GM18951 (cell line): ENCODE measurements around the gene BTBD1.
A peak's percentile ranks its signal among the peaks of the same experiment; 100 is the strongest.

ENCODE experiments used
- POLR2A ChIP-seq: IDR thresholded peaks from 4 replicates; pipeline ENCODE4 v1.6.1; 2011; ENCODE audit warnings: mild to moderate bottlenecking; ENCODE audit not compliant: insufficient read length, insufficient read depth; ENCODE audit errors: extremely low read depth
- in situ Hi-C: fragments of 300-500 bp; cut with MboI; formaldehyde crosslinking; loops from one replicate; pipeline ENCODE4 v1.12.0; 2022; ENCODE audit warnings: low sequenced_read_pairs, mixed read lengths, inconsistent platforms; ENCODE audit not compliant: unreplicated experiment

BTBD1 gene

DNA sequence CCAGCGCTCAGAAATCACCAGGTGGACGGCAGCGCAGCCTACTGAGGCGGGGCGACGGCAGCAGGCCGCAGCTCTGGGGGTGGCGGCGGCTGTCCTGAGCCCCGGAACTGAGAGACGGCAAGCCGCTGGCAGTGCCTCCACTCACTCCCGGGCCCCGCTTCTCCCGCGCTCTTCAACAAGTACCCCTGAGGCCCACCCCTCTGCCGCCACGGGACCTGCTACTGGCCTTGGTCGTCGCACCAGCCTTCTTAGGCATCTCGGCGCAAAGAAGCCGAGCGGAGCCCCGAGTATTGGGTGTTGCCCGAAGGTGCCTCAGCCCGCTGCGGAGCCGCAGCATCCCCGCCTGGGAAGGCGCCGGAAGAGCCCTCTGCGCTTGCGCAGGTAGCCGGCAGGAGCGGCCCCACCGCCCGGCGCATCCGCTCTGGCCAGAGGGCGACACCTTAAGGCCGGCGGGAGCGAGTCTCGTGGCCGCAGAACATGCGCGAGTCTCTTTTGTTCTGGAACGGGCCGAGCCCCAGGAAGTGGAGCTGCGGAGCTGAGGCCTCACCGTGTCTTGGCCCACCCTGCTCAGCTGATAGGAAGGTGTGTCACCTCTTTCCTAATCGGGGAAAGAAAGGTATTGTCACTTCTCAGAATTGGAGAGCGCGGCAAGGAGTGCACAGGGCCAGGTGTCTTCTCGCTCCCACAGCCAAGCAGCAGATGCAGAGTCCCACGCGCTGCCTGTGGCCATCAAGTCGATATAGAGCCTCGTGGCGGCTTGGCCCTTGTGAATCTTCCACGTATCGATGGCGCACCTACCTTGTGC lies 55.6 kb downstream of the BTBD1 start, which contains the start of gene C15orf40:
C15orf40 (minus strand) TSS at position 369 of the 805 bp plus-strand sequence; CDS start at position 337, 32 bp downstream.
- TF ChIP-seq POLR2A, result peak; percentile 92
- in situ Hi-C loops, result no loop called here

DNA sequence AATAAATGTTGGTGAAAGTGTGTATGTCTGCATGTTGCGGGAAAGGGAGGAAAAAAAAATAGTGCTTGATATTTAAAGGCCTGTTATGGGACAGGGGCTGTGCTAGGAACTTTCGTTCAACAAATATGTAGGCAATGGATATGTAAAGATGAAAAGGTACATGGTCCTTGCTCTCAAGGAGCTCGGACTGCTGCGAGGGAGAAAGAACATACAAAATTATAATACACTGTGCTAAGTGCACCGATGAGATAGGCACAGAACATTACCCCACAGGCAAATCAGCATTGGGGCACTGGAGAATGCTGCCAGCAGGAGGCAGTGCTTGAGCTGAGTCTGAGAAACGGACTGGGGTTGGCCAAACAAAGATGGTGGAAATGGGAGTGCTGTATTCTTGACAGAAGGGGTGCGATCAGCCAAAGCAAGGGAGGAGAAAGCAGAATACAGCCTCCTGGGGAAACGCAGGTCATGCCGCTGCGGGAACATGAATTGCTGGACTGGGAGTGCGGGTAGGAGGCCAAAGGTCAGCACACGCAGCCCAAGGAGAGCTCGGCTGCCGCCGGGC lies 56.3 kb downstream of the BTBD1 start:
- TF ChIP-seq POLR2A, result no peak
- in situ Hi-C loops, result no loop called here

DNA sequence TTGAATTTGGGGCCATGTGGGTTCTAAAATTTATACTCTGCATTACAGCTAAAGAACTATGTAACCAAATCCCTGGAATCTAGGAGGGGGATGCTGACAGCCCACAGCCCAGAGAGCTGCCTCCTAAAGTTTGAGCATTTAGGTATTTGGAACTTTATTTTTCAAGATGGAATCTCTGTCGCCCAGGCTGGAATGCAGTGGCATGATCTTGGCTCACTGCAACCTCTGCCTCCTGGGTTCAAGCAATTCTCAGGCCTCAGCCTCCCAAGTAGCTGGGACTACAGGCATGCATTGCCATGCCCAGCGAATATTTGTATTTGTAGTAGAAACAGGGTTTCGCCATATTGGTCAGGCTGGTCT lies 66.4 kb downstream of the BTBD1 start:
- in situ Hi-C loops, result loop anchor here (10.0 kb wide), 1 partner anchor 466 kb away; no protein-coding TSS in a partner anchor

DNA sequence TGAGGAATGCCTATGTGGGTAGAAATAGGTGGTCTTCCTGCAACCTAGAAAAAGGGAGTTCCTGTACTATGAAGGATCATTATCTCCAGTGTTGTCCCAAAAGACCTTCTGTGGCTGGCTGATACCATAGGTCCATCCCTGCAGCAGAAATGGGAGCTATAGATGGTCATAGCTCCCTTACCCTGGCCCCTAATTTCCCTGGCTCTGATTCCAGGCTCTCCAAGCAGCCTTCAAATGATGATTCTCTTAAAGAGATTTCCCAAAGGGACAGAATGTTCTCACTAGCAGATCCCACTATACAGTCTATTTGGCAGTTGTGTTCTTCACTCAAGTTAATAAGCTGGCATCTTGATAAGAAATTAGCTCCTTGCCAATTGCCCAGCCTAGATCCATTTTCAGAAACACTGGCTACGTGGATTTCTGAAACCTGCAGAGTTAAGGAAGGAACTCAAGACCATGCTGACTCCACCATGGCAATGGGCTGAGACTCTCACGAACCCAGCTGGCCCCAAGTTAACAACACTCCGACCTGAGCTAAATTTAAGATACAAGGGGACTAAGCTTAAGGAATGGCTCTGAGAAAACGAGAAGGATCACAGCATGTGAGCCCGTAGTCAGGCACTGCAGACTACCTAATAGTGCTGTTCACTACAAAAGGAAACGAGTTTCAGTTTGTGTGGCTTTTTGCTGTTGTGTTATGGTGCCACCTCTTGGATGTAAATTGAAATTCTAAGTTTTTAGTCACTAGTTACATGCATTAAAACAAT lies 67.0 kb downstream of the BTBD1 start:
- no peak for TF ChIP-seq POLR2A
- in situ Hi-C loops, result loop anchor here (10.0 kb wide), 1 partner anchor 465 kb away; no protein-coding TSS in a partner anchor

DNA sequence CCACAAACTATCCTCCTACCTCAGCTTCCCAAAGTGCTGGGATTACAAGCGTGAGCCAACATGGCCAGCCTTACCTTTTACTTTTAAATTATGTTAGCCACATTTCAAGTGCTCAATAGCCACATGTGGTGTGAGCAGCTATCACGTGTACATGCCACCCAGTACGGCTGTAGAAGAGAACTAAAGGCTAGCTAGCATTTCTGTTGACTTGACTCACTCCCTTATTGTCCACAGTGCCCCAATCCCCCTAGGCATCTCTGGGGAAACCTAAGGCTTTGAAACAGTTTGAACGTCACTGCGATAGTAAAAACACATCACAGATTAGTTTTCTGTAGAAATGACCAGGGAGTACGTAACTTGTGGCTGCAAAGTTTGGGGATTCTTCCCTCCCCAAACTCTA lies 67.6 kb downstream of the BTBD1 start:
- no peak for TF ChIP-seq POLR2A
- in situ Hi-C loops, result no loop called here

DNA sequence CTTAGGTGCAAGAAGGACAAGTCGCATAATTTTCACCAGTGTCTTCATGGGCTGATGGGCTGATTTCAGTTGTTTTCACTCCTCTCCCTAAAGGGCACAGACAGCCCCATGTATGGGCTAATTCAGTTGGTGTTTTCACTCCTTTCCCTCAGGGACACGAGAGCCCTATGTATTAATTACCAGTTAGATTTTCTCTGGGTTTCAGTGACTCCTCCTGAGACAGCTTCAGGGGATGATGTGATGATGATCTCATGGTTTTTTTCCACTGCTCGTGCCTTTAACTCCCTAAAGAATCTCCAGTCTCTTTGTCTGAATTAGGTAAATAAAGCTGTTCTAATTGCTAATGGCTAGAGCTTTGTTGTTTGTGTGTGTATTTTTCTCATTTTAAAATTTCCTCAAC lies 71.1 kb downstream of the BTBD1 start:
- in situ Hi-C loops, result no loop called here
- TF ChIP-seq POLR2A, result no peak

DNA sequence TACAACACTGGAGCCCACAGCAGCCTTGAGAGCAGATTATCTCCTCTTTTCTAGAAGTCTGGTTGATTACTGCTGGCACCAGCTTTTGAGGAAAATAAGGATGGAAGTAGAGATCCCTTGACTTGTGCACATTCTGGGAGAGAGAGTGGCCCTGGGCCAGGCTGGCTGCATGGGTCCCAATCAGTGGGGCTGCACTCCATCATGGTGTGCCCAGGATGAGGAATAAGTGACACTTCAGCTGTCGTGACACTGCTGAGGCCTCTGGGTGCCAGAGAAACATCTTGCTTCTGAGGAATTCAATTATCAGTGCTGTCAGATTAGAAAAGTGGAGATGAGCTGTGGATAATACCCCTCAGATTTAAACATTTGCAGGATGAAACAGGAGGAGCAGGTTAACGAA lies 72.0 kb downstream of the BTBD1 start:
- no peak for TF ChIP-seq POLR2A
- in situ Hi-C loops, result no loop called here

DNA sequence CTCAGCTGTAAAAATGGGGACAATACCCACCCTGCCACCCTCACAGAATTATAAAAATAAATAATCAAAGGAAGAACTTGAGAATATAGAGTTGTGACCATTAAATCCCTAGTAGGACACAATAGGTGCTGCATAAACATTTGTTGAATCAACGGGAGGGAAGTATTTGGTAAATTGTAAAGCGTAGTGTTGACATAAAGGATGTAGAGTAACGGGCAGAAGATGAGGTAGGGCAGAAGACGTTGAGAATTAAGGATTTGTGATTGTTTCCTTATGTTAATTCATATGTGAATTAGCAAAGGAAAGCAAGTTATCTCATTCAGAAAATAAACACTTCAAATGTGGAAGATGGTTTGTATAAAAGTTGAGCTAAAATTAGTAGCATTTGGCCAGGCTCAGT lies 73.9 kb downstream of the BTBD1 start:
- no peak for TF ChIP-seq POLR2A
- in situ Hi-C loops, result no loop called here

DNA sequence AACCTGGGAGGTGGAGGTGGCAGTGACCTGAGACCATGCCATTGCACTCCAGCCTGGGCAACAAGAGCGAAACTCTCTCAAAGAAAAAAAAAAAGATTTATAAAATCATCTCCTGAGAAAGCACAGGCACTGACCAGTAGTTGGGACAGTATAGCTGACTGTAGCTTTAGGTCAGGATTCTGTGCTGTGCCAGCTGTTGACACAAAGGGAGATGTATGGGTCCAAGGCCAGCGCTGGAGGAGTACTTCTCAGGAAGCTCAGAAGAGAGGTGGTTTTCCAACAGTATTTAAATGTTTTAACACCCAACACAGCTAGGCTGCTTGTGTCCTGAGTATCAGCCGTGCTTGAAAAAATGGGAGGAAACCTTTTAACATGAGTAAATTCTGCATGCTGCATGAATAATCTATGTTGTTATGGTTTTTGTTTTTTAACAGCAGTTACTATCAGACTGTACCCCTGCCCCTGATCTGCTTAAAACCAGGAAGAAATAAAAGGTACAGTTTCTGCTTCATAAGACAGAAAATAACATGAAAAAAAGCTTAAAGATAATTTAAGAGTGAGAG lies 74.5 kb downstream of the BTBD1 start:
- in situ Hi-C loops, result no loop called here
- no peak for TF ChIP-seq POLR2A

DNA sequence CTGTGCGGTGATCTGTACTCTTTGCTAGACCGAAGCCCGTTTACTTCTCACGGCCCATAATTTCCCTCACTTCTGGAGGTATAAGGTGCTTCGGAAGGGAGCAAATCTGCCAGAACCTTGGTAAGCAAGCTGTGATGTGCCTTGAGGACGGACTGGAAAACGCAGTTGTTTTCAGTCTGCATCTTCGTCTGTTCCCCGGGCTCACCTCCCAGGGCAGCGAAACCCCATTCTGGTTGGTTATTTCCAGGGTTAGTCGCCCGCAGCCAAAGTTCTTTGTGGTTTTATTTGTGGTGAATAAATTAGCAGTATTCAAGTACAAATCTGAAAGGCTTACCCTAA lies 80.6 kb downstream of the BTBD1 start:
- no peak for TF ChIP-seq POLR2A

DNA sequence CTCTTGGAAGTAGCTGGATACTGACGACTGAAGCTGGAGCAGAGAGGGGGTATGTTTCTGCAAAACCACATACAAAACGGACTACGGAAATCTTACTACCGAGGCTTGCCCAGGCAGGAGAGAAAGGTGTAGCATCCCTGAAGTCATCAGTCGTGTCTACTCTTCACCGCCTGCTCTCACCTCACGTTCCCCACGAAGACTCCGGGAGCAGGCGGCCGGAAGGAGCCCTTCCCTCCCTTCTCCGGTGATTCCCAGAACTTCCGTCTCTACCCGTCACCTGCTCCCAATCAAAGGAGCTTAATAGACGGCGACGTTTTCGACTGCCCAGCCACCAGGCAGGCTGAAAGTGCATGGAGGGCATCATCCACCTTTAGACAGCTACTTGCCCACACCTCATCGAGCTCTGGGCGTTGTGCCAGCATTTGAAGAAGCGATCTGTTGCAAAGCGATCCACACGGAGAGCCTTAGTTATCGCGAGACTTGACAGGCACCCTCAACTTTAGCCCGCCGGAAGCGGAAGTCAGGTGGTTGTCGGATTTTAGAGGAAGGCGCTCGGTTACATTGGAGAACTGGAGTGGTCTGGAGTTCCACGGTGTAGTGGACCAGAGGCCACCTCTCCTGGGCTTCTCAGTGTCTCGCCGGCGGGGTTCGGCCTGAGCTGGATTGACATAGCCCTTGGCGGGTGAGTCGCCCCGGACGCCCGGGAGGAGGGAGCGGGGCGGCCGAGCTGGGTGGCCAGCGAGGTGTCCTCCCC lies 81.2 kb downstream of the BTBD1 start, which contains the start of gene RAMAC:
RAMAC (plus strand) TSS at position 523 of the 754 bp plus-strand sequence. CDS start 2,809 bp downstream, outside the sequence.
- in situ Hi-C loops, result no loop called here
- peak; percentile 85 for TF ChIP-seq POLR2A

More for the DNA sequence above, 80.6 kb downstream of the BTBD1 start:
- in situ Hi-C loops, result no loop called here

DNA sequence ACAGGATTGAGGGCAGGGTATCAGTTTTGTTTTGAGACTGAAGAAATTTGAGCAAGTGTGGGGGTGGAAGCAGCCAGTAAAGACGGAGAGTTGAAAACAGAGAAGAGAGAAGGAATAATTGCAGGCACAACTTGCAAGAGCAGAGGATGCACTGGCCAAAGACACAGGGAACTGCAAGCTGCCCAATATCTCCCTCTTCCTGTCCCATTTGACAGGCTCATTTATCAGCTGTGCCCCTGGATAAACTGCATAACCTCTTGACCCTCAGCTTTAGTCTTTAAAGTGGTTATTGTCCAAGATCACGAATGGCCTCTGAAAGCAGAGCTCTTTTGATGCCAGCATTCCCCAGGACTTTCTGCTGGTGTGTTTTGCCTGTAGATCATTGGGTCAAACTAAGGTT lies 86.1 kb downstream of the BTBD1 start:
- in situ Hi-C loops, result no loop called here
- TF ChIP-seq POLR2A, result no peak

DNA sequence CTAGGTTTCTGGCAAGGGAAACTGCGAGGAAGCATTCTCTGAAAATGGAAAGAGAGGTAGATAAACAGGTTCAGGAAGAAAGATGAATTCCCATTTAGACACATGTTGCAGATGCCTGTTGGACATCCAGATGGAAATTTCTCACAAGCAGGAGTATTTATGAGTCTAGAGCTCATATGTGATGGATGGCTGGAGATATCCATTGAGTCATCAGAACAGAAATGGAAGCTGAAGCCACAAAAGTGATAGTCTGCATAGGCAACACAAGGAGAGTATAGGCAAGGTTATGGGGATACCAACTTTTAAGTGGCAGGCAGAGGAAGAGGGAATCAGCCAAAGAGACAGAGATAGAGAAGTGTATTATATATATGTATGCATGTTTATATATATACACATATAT lies 87.3 kb downstream of the BTBD1 start:
- no peak for TF ChIP-seq POLR2A
- in situ Hi-C loops, result no loop called here
